Memory B cell (primary cell): ENCODE measurements around the gene ACAT1.
"Not testable (repeated sequence)": the region's sequence is repeated elsewhere in the genome, so short reads cannot be mapped to it uniquely, and the experiment has no call there.

Source experiments
- ATAC-seq: fragments of 150-1000 bp; cut with Tn5 transposase; 2 replicates; pipeline ENCODE4 v1.10.0; 2021; ENCODE audit warnings: low read depth, mild to moderate bottlenecking, moderate library complexity
- DNase-seq, 2 donors: peaks; one replicate each; pipeline ENCODE4 v3.0.0; 2022; ENCODE audit warnings: low spot score in 2 of 2
- H3K27ac Mint-ChIP-seq: one replicate; pipeline ENCODE4 v1.8.0; 2022; ENCODE audit warnings: mild to moderate bottlenecking, moderate library complexity, mixed read lengths
- H3K27me3 Mint-ChIP-seq: one replicate; pipeline ENCODE4 v1.8.0; 2022; ENCODE audit warnings: mixed read lengths
- H3K36me3 Mint-ChIP-seq: one replicate; pipeline ENCODE4 v1.8.0; 2022; ENCODE audit warnings: mild to moderate bottlenecking, mixed read lengths
- H3K4me1 Mint-ChIP-seq: one replicate; pipeline ENCODE4 v1.8.0; 2022; ENCODE audit warnings: mixed read lengths
- H3K4me3 Mint-ChIP-seq: one replicate; pipeline ENCODE4 v1.8.0; 2022; ENCODE audit warnings: mild to moderate bottlenecking, moderate library complexity, mixed read lengths
- H3K9me3 Mint-ChIP-seq: one replicate; pipeline ENCODE4 v1.8.0; 2022; ENCODE audit warnings: mixed read lengths

ACAT1 gene

DNA sequence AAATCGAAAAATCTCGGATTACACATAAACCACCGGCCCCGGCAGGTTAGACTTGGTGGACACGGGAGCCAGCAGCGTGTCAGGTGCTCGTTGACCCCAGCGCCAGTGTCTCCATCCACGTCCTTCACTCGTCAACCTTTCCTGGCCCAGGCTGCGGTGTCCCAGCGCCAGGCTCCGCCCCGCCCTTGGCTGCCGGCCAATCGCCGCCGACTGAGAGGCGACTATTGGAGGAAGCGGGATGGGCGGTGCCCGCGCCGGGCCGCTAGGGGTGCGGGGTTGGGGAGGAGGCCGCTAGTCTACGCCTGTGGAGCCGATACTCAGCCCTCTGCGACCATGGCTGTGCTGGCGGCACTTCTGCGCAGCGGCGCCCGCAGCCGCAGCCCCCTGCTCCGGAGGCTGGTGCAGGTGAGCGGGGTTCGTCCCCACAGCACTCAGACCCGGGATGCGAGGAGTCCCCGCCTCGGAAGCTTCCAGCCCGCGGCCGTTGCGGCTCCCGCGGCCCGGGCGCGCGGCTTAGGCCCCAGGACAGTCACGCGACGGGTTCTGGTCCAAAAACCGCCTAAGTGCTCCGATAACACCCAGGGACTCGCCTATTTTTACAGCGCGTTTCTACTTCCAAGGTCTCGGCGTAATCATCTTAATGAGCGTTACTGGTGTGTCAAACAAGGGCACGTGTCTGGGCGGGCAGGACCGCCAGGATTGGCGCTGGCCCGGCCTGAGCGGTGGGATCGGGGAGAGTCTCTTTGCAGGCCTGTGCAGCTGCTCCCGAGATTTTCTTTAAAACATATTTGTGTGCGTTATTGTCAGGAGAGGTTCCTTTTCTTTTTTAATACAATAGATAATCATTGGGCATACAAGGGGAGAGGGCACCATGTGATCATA lies at the start of gene ACAT1:
ACAT1 (plus strand) TSS at position 294 of the 882 bp plus-strand sequence; CDS start at position 334, 40 bp downstream.
- peak within 1 kb of the TSS; percentile 92 for H3K4me3 Mint-ChIP-seq
- peak; percentile 98 for ATAC-seq
- peaks cover 30% of the 10 kb centered on the region for H3K4me1 Mint-ChIP-seq
- peak; percentile 92 for DNase-seq
- peak within 1 kb of the TSS; percentile 68 for H3K27ac Mint-ChIP-seq
- no peaks in the 10 kb centered on the region for H3K27me3 Mint-ChIP-seq
- no peaks in the 10 kb centered on the region for H3K9me3 Mint-ChIP-seq
- H3K36me3 Mint-ChIP-seq, result peaks cover 6% of the 10 kb centered on the region

GRCh38 chr11:108084811-108085210 lies 36.6 kb upstream of the ACAT1 start:
- Mint-ChIP-seq H3K27ac (no peak overlapping the region), H3K4me3 (no peak overlapping the region), H3K36me3 (peaks cover 30% of the 10 kb centered on the region), H3K9me3 (no peaks in the 10 kb centered on the region), H3K27me3 (no peaks in the 10 kb centered on the region), H3K4me1 (no peaks in the 10 kb centered on the region)
- no peak for DNase-seq
- ATAC-seq, result no peak

GRCh38 chr11:108085672-108086071 lies 35.7 kb upstream of the ACAT1 start:
- H3K4me3 Mint-ChIP-seq, result no peak overlapping the region
- no peaks in the 10 kb centered on the region for H3K27me3 Mint-ChIP-seq
- DNase-seq, result no peak
- no peak for ATAC-seq
- H3K4me1 Mint-ChIP-seq, result no peaks in the 10 kb centered on the region
- peak overlapping the region; percentile 60 for H3K27ac Mint-ChIP-seq
- H3K36me3 Mint-ChIP-seq, result peaks cover 25% of the 10 kb centered on the region
- H3K9me3 Mint-ChIP-seq, result no peaks in the 10 kb centered on the region

GRCh38 chr11:108092134-108092533 lies 29.2 kb upstream of the ACAT1 start:
- Mint-ChIP-seq H3K27me3 (no peaks in the 10 kb centered on the region), H3K27ac (peak overlapping the region; percentile 72), H3K4me3 (no peak overlapping the region), H3K9me3 (no peaks in the 10 kb centered on the region), H3K4me1 (no peaks in the 10 kb centered on the region), H3K36me3 (peaks cover 20% of the 10 kb centered on the region)
- ATAC-seq (no peak), DNase-seq (no peak)

- DNase-seq, result no peak
- Mint-ChIP-seq H3K27me3 (no peaks in the 10 kb centered on the region), H3K36me3 (peaks cover 24% of the 10 kb centered on the region), H3K9me3 (no peaks in the 10 kb centered on the region), H3K4me1 (no peaks in the 10 kb centered on the region), H3K4me3 (no peak overlapping the region), H3K27ac (no peak overlapping the region)
- ATAC-seq, result no peak
Observed at GRCh38 chr11:108093128-108093904, 28.1 kb upstream of the ACAT1 start.

GRCh38 chr11:108097179-108097578 lies 24.2 kb upstream of the ACAT1 start:
- Mint-ChIP-seq H3K4me3 (no peak overlapping the region), H3K36me3 (peaks cover 22% of the 10 kb centered on the region), H3K4me1 (no peaks in the 10 kb centered on the region), H3K9me3 (no peaks in the 10 kb centered on the region), H3K27ac (peak overlapping the region; percentile 65), H3K27me3 (no peaks in the 10 kb centered on the region)
- no peak for ATAC-seq
- no peak for DNase-seq

GRCh38 chr11:108101090-108101775 lies 20.1 kb upstream of the ACAT1 start:
- Mint-ChIP-seq H3K27me3 (no peaks in the 10 kb centered on the region), H3K27ac (peak overlapping the region; percentile 45), H3K36me3 (peaks cover 10% of the 10 kb centered on the region), H3K9me3 (no peaks in the 10 kb centered on the region), H3K4me1 (no peaks in the 10 kb centered on the region), H3K4me3 (no peak overlapping the region)
- ATAC-seq (no peak), DNase-seq (no peak)

DNA sequence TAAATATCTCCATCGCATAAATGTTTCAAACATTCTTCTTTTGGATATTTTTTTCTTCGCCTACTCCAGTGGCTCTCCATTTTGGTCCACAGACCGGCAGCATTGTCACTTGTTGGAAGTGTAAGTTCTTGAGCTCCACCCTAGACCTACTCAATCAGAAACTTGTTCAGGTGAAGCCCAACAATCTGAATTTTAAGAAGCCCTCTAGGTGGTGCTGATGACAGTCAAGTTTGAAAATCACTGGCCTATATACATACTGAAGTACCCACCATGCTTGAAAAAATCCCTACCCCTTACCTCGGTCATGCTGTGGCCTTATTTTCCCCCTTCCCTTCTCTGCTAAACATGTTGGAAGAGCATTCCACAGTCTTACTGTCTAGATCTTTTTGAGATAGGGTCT lies 10.2 kb upstream of the ACAT1 start:
- no peaks in the 10 kb centered on the region for H3K27me3 Mint-ChIP-seq
- H3K4me1 Mint-ChIP-seq, result no peaks in the 10 kb centered on the region
- H3K4me3 Mint-ChIP-seq, result no peak overlapping the region

DNA sequence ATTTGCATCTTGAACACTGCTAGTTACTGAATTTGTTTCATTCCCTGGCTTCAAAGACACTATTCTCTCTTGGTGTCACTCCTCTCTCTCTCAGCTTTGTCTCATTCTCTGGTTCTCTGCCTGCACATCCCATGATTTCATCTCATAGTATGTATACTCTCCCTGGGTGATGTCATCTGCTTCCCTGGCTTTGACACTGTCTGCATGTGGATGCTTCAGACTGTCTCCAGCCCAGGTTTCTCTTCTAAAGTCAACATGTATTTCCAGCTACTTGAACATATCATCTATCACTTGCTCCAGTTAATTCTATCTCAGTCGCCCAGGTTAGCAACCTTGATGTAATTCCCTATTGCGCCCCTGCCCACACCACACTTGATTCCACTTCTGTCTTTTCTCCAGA lies 9.3 kb upstream of the ACAT1 start:
- no peak overlapping the region for H3K27ac Mint-ChIP-seq

More for the DNA sequence above, 10.2 kb upstream of the ACAT1 start:
- Mint-ChIP-seq H3K27ac (no peak overlapping the region), H3K9me3 (no peaks in the 10 kb centered on the region), H3K36me3 (no peaks in the 10 kb centered on the region)
- DNase-seq (no peak), ATAC-seq (peak; percentile 41)

GRCh38 chr11:108115500-108116140 lies 5.7 kb upstream of the ACAT1 start:
- Mint-ChIP-seq H3K27ac (no peak overlapping the region), H3K27me3 (no peaks in the 10 kb centered on the region), H3K4me1 (no peaks in the 10 kb centered on the region), H3K9me3 (no peaks in the 10 kb centered on the region), H3K36me3 (no peaks in the 10 kb centered on the region), H3K4me3 (no peak overlapping the region)
- DNase-seq, result no peak
- no peak for ATAC-seq

More for the DNA sequence above, 9.3 kb upstream of the ACAT1 start:
- DNase-seq, result no peak
- Mint-ChIP-seq H3K4me1 (no peaks in the 10 kb centered on the region), H3K4me3 (no peak overlapping the region), H3K36me3 (no peaks in the 10 kb centered on the region), H3K27me3 (no peaks in the 10 kb centered on the region), H3K9me3 (no peaks in the 10 kb centered on the region)
- no peak for ATAC-seq

DNA sequence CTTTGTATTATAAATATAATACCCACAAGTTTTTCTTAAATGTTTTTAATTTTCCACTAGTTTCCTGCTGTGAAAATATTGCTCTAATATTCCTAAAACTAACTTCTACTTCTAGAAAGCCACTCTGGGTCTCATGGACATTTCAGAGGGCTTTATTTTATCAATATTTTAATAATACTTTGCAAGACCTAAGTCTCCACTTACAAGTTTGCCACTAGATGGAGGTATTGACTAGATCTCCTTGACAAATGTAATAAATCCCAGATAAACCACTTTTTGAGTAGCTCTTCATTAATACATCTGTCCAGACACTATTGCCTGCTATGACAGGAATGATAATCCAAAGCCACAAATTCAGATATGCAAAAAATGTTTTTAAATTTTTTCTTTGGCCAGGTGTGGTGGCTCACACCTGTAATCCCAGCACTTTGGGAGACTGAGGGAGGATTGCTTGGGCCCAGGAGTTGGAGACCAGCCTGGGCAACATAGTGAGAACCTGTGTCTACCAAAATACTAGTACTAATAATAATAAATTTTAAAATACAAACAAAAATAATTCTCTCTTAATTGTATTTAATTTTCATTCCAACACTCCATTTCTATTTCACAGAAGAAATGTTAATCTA lies 3.5 kb upstream of the ACAT1 start:
- Mint-ChIP-seq H3K4me3 (no peak overlapping the region), H3K36me3 (no peaks in the 10 kb centered on the region), H3K9me3 (no peaks in the 10 kb centered on the region), H3K4me1 (peaks cover 10% of the 10 kb centered on the region), H3K27ac (no peak overlapping the region), H3K27me3 (no peaks in the 10 kb centered on the region)
- DNase-seq (no peak), ATAC-seq (no peak)

GRCh38 chr11:108120936-108121273 lies 462 bp upstream of the ACAT1 start:
- H3K4me3 Mint-ChIP-seq, result peak overlapping the region; percentile 92
- not testable (repeated sequence) for H3K27me3 Mint-ChIP-seq, H3K9me3 Mint-ChIP-seq, H3K36me3 Mint-ChIP-seq, DNase-seq
- peak overlapping the region; percentile 68 for H3K27ac Mint-ChIP-seq
- ATAC-seq, result peak; percentile 1
- peaks cover 28% of the 10 kb centered on the region for H3K4me1 Mint-ChIP-seq

GRCh38 chr11:108122166-108122628 lies 830 bp downstream of the ACAT1 start:
- peaks cover 30% of the 10 kb centered on the region for H3K4me1 Mint-ChIP-seq
- no peaks in the 10 kb centered on the region for H3K27me3 Mint-ChIP-seq
- peak overlapping the region; percentile 92 for H3K4me3 Mint-ChIP-seq
- ATAC-seq (no peak), DNase-seq (no peak)
- peak overlapping the region; percentile 68 for H3K27ac Mint-ChIP-seq
- H3K9me3 Mint-ChIP-seq, result no peaks in the 10 kb centered on the region
- peaks cover 6% of the 10 kb centered on the region for H3K36me3 Mint-ChIP-seq
